B cell (primary cell): ENCODE data around the gene CKAP2L.

ENCODE experiments used
- EZH2 ChIP-seq: IDR thresholded peaks from 2 replicates; pipeline ENCODE4 v1.6.1; 2012; ENCODE audit warnings: borderline replicate concordance, low read depth, mild to moderate bottlenecking, moderate library complexity, low read length; ENCODE audit not compliant: insufficient read depth, poor library complexity, severe bottlenecking
- TF ChIP-seq, protein P1 (sequence below): fragments of 200-600 bp; IDR thresholded peaks from one replicate; pipeline ENCODE4 v1.8.0; 2022; ENCODE audit warnings: antibody characterized with exemption, mild to moderate bottlenecking

DNA sequence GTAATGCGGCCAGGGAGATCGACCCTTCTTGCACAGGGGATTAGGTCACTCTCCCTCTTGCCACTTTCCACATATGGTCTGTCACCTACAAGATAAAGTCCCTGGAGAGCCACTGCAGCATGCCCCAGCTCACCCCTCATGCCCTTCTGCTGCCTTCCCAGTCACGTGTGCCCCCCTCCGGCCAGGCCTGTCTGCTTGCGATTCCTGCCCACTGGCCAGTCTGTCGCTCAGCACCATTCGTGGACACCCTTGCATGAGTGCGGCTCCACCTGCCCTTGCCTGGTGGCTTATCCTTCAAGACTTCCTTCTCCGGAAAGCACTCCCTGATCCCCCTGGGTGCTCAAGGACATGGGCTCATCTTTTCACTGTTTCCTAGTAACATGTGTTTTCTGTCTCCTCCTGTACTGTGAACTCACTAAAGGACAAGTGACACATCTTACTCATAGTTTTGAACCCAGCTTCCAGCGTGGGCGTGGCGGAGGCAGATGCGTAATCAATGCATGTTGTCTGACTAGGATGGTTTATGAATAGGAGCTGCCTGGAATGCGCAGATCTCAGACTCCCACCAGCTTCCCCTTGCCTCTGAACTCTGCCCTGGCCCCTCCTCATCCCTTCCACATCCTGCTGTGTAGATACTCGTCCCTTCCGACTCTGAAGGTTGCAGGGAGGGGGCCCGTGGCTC is 51.4 kb downstream of the CKAP2L start:
- TF ChIP-seq, protein P1, sequence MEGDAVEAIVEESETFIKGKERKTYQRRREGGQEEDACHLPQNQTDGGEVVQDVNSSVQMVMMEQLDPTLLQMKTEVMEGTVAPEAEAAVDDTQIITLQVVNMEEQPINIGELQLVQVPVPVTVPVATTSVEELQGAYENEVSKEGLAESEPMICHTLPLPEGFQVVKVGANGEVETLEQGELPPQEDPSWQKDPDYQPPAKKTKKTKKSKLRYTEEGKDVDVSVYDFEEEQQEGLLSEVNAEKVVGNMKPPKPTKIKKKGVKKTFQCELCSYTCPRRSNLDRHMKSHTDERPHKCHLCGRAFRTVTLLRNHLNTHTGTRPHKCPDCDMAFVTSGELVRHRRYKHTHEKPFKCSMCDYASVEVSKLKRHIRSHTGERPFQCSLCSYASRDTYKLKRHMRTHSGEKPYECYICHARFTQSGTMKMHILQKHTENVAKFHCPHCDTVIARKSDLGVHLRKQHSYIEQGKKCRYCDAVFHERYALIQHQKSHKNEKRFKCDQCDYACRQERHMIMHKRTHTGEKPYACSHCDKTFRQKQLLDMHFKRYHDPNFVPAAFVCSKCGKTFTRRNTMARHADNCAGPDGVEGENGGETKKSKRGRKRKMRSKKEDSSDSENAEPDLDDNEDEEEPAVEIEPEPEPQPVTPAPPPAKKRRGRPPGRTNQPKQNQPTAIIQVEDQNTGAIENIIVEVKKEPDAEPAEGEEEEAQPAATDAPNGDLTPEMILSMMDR = no peak
- TF ChIP-seq EZH2 = no peak
